Vagina (tissue), 2 donors: ENCODE data around the gene MAGOH.

Experiments
- CTCF ChIP-seq, 3 experiments: fragments of 450-650 bp in 2 of 3; fragments of 200-600 bp in 1 of 3; sonication (generic) in 1 of 3; IDR thresholded peaks; one replicate each; pipeline ENCODE4 v1.5.1; 2017 to 2019; ENCODE audit warnings: antibody characterized with exemption in 3 of 3, mild to moderate bottlenecking in 2 of 3, moderate library complexity in 2 of 3
- POLR2A ChIP-seq, 2 donors: fragments of 450-650 bp; IDR thresholded peaks; one replicate each; pipeline ENCODE4 v1.6.1; 2017; ENCODE audit warnings: antibody characterized with exemption in 2 of 2, mild to moderate bottlenecking in 2 of 2, moderate library complexity in 2 of 2
- POLR2AphosphoS5 ChIP-seq, 2 donors: sonication (generic); formaldehyde crosslinking; IDR thresholded peaks; one replicate each; pipeline ENCODE4 v1.9.0; 2017; ENCODE audit warnings: antibody characterized with exemption in 2 of 2, mild to moderate bottlenecking in 2 of 2, low read depth in 1 of 2; ENCODE audit not compliant: insufficient read depth in 1 of 2

DNA sequence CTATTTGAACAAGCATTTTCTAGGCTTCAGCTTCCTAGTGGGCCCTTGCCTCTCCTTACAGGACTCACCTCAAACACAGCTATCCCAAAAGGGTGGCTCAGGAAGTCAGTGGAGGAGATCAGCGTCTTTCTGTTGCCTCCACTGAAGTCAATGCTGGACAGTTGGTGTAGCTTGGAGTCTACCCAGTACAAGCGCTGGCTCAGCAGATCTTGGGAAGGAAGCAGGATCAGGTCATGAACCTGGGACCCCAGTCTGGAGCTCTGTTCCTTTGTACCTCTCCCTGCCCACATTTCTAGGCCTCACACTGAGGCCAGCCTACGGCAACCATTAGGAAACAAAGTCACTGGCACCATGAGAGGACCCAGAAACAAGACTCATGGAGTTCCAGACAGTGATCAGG lies 23.7 kb upstream of the MAGOH start:
- TF ChIP-seq POLR2AphosphoS5 (IDR thresholded peaks at IDR 0.05; ENCODE audit: insufficient read depth in 1 of 2, low read depth in 1 of 2) (no peak), POLR2A (IDR thresholded peaks at IDR 0.05) (no peak), CTCF (IDR thresholded peaks at IDR 0.05) (no peak)
